Adipocyte (in vitro differentiated cells): ENCODE results near the gene ITM2B.

Experiments used
- DNase-seq: peaks from one replicate; pipeline ENCODE4 v3.0.0-alpha.2; 2015; ENCODE audit warnings: low read depth
- H3K27me3 ChIP-seq: replicated peaks from 2 replicates; pipeline ENCODE4 v1.7.0; 2013; ENCODE audit warnings: mild to moderate bottlenecking, low read length, moderate library complexity; ENCODE audit not compliant: control insufficient read depth, insufficient read depth
- H3K36me3 ChIP-seq: 2 replicates; pipeline ENCODE4 v1.7.0; 2013; ENCODE audit warnings: low read length, mild to moderate bottlenecking, moderate library complexity; ENCODE audit not compliant: control insufficient read depth, insufficient read depth, severe bottlenecking
- H3K4me1 ChIP-seq: 2 replicates; pipeline ENCODE4 v1.7.0; 2013; ENCODE audit warnings: mild to moderate bottlenecking, low read length, moderate library complexity; ENCODE audit not compliant: control insufficient read depth, insufficient read depth
- H3K4me3 ChIP-seq: 2 replicates; pipeline ENCODE4 v1.7.0; 2013; ENCODE audit warnings: mild to moderate bottlenecking, low read length, moderate library complexity
- H3K9ac ChIP-seq: 2 replicates; pipeline ENCODE4 v1.7.0; 2013; ENCODE audit warnings: mild to moderate bottlenecking, low read length, moderate library complexity
- H3K9me3 ChIP-seq: 2 replicates; pipeline ENCODE4 v1.7.0; 2013; ENCODE audit warnings: mild to moderate bottlenecking, low read length, moderate library complexity; ENCODE audit not compliant: control insufficient read depth

ITM2B gene

DNA sequence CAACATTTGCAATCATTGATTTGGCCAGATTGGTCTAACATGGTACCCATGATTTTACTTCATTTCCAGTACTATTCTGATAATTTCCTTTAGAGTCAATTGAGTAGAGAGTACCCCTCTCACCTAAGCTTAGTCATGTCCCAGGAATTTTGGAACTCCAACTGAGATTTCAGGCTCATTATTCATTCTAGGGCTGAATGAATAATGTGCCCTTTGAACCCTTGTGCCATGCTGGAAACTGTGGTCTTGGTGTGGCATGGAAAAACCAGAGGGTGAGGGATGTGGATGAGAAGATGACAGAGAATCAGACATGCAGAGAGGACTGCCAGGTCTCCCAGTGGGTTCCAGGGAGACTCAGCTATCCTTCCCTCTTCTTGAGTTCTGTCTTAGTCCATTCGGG, 30.2 kb downstream of the ITM2B start:
- H3K36me3 ChIP-seq, result peaks cover 89% of the 10 kb centered on the region
- no peak overlapping the region for H3K4me3 ChIP-seq
- no peaks in the 10 kb centered on the region for H3K27me3 ChIP-seq
- H3K4me1 ChIP-seq, result peaks cover 14% of the 10 kb centered on the region
- DNase-seq, result no peak
- no peaks in the 10 kb centered on the region for H3K9me3 ChIP-seq
- H3K9ac ChIP-seq, result no peak overlapping the region

DNA sequence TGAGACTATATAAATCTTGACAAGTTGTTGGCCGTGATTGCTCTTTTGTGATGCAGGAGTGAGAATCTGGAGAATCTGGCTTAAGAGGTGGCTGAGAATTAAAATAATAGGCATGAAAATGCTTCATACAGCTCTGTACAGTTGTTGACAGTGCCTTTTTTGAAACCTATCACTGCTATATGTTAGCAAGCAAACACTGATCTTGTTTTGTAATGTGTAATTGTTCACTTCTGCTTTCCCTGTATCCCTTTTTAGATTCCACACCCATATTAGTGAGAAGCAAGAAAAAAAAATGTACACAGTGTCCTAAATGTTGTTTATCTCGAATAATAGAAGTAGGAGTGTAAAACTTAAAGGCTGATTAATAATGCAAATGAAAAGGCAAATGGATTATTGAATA, 31.1 kb downstream of the ITM2B start:
- Histone ChIP-seq H3K4me1 (peaks cover 13% of the 10 kb centered on the region), H3K9me3 (no peaks in the 10 kb centered on the region), H3K4me3 (no peak overlapping the region), H3K36me3 (peaks cover 89% of the 10 kb centered on the region), H3K9ac (no peak overlapping the region), H3K27me3 (no peaks in the 10 kb centered on the region)
- DNase-seq, result no peak

- DNase-seq, result no peak
- Histone ChIP-seq H3K4me1 (peaks cover 7% of the 10 kb centered on the region), H3K9me3 (no peaks in the 10 kb centered on the region), H3K36me3 (peaks cover 90% of the 10 kb centered on the region), H3K27me3 (no peaks in the 10 kb centered on the region), H3K9ac (no peak overlapping the region), H3K4me3 (no peak overlapping the region)
These were observed 32.3 kb downstream of the ITM2B start for GRCh38 chr13:48265217-48265815.

- no peak for DNase-seq
- H3K36me3 ChIP-seq, result peaks cover 83% of the 10 kb centered on the region
- no peak overlapping the region for H3K4me3 ChIP-seq
- no peaks in the 10 kb centered on the region for H3K9me3 ChIP-seq
- no peaks in the 10 kb centered on the region for H3K27me3 ChIP-seq
- H3K9ac ChIP-seq, result no peak overlapping the region
- peaks cover 7% of the 10 kb centered on the region for H3K4me1 ChIP-seq
These were observed 33.1 kb downstream of the ITM2B start for GRCh38 chr13:48266150-48266549.

GRCh38 chr13:48266701-48267639, 34.0 kb downstream of the ITM2B start:
- no peak for DNase-seq
- Histone ChIP-seq H3K9ac (no peak overlapping the region), H3K4me1 (peaks cover 7% of the 10 kb centered on the region), H3K9me3 (no peaks in the 10 kb centered on the region), H3K36me3 (peaks cover 78% of the 10 kb centered on the region), H3K27me3 (no peaks in the 10 kb centered on the region), H3K4me3 (no peak overlapping the region)

DNA sequence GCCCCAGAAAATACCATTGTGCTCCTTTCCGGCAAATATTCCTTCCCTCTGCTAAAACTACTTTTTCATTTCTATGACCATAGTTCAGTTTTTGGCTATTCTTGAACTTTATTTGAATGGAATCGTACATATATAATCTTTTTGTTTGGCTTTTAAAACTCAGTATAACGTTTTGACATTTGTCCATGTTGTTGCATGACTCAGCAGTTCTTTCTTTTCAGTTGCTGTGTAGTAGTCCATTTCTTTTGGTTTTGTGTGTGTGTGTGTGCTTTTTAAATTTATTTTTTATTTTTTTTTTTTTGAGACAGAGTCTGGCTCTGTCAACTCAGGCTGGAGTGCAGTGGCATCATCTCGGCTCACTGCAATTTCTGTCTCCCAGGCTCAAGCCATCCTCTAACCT, 35.0 kb downstream of the ITM2B start:
- no peak for DNase-seq
- Histone ChIP-seq H3K4me1 (peaks cover 6% of the 10 kb centered on the region), H3K4me3 (no peak overlapping the region), H3K36me3 (peaks cover 68% of the 10 kb centered on the region), H3K9me3 (no peaks in the 10 kb centered on the region), H3K9ac (no peak overlapping the region), H3K27me3 (no peaks in the 10 kb centered on the region)

DNA sequence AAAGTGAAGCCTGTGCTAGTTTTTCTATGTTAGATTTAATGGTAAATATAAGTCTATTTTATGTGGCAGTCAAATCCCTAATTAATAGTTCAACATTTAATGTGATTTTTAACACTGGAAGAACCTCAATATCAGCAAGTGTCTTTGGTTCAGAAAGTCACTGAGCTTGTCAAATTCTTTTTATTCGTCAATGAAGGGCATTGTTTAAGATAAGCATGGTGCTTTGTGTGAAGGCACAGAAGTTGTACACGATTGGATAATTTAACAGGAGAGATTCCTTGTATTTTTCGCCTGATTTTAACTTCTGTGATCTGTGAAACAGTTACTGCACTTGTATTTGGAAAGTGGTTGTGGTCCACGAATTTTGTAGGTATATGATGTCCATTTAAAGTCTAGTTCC, 40.3 kb downstream of the ITM2B start:
- Histone ChIP-seq H3K27me3 (no peaks in the 10 kb centered on the region), H3K36me3 (peaks cover 25% of the 10 kb centered on the region), H3K4me1 (no peaks in the 10 kb centered on the region), H3K4me3 (no peak overlapping the region), H3K9me3 (no peaks in the 10 kb centered on the region), H3K9ac (no peak overlapping the region)
- DNase-seq, result no peak

- Histone ChIP-seq H3K9ac (no peak overlapping the region), H3K27me3 (no peaks in the 10 kb centered on the region), H3K4me1 (no peaks in the 10 kb centered on the region), H3K4me3 (no peak overlapping the region), H3K36me3 (peaks cover 3% of the 10 kb centered on the region), H3K9me3 (no peaks in the 10 kb centered on the region)
- no peak for DNase-seq
These were observed 42.5 kb downstream of the ITM2B start for GRCh38 chr13:48275507-48275906.

GRCh38 chr13:48278806-48279205, 45.8 kb downstream of the ITM2B start:
- no peak for DNase-seq
- Histone ChIP-seq H3K4me1 (no peaks in the 10 kb centered on the region), H3K27me3 (no peaks in the 10 kb centered on the region), H3K9me3 (no peaks in the 10 kb centered on the region), H3K36me3 (no peaks in the 10 kb centered on the region), H3K4me3 (no peak overlapping the region), H3K9ac (no peak overlapping the region)

- Histone ChIP-seq H3K27me3 (no peaks in the 10 kb centered on the region), H3K4me3 (no peak overlapping the region), H3K36me3 (no peaks in the 10 kb centered on the region), H3K9ac (no peak overlapping the region), H3K4me1 (no peaks in the 10 kb centered on the region), H3K9me3 (no peaks in the 10 kb centered on the region)
- no peak for DNase-seq
These were observed 48.5 kb downstream of the ITM2B start for GRCh38 chr13:48281556-48281955.

DNA sequence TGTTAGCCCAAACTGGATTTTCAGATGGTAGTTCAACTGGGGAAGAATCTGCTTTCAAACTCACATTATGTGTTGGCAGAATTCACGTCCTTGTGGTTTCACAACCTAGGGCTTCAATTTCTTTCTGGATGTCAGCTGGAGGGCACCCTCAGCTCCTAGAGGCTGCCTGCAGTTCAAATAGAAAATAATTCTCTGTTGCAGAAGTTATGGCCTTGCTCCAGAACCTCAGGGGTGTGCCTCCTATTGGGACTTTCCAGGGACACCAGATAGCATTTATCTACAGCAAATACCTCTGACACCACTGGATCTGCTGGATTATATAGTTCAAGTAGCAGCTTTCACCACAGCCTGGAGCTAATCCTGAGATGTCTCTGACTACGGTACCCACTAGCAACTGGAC, 58.7 kb downstream of the ITM2B start:
- H3K9ac ChIP-seq, result no peak overlapping the region
- H3K4me1 ChIP-seq, result peaks cover 13% of the 10 kb centered on the region
- no peaks in the 10 kb centered on the region for H3K27me3 ChIP-seq
- no peak overlapping the region for H3K4me3 ChIP-seq
- DNase-seq, result no peak
- H3K9me3 ChIP-seq, result no peaks in the 10 kb centered on the region
- no peaks in the 10 kb centered on the region for H3K36me3 ChIP-seq
